HepG2 (cell line): Measurements from ENCODE around the gene IQCE. TPM values are rescaled to one million over a fixed set of nuclear protein-coding genes. Genes with fewer than 3 reads are reported as not detected.
A peak's percentile ranks its signal among the peaks of the same experiment; 100 is the strongest.

ENCODE experiments used
- NRL ChIP-seq: sonication (generic); formaldehyde crosslinking; IDR thresholded peaks from 2 replicates; pipeline ENCODE4 v1.5.0; 2020; ENCODE audit warnings: missing genetic modification reagents, mild to moderate bottlenecking, moderate library complexity, borderline replicate concordance
- PAX8 ChIP-seq: sonication (generic); formaldehyde crosslinking; IDR thresholded peaks from 2 replicates; pipeline ENCODE4 v1.8.0; 2022; ENCODE audit warnings: mild to moderate bottlenecking, missing genetic modification reagents, borderline replicate concordance
- RAD51 ChIP-seq: fragments of 450-650 bp; IDR thresholded peaks from 2 replicates; pipeline ENCODE4 v1.6.1; 2016; ENCODE audit warnings: borderline replicate concordance
- RBAK ChIP-seq: sonication (generic); formaldehyde crosslinking; IDR thresholded peaks from 2 replicates; pipeline ENCODE4 v1.5.1; 2020; ENCODE audit warnings: mild to moderate bottlenecking, missing genetic modification reagents
- SNRNP70 ChIP-seq: fragments of 200-400 bp; formaldehyde crosslinking; IDR thresholded peaks from 2 replicates; pipeline ENCODE4 v1.6.1; 2017; ENCODE audit warnings: mild to moderate bottlenecking, low read depth, low read length, moderate library complexity
- SOX5 ChIP-seq: IDR thresholded peaks from 2 replicates; pipeline ENCODE4 v1.6.1; 2016; ENCODE audit warnings: borderline replicate concordance
- SP4 ChIP-seq: sonication (generic); formaldehyde crosslinking; IDR thresholded peaks from 2 replicates; pipeline ENCODE4 v1.8.1; 2023; ENCODE audit warnings: mild to moderate bottlenecking, missing genetic modification reagents
- YEATS4 ChIP-seq: sonication (generic); formaldehyde crosslinking; IDR thresholded peaks from 2 replicates; pipeline ENCODE4 v1.4.0; 2020; ENCODE audit warnings: missing genetic modification reagents, borderline replicate concordance
- ZBTB46 ChIP-seq: sonication (generic); formaldehyde crosslinking; IDR thresholded peaks from 2 replicates; pipeline ENCODE4 v1.4.0; 2020; ENCODE audit warnings: mild to moderate bottlenecking, missing genetic modification reagents, borderline replicate concordance
- ZFP82 ChIP-seq: sonication (generic); formaldehyde crosslinking; IDR thresholded peaks from 2 replicates; pipeline ENCODE4 v1.5.1; 2020; ENCODE audit warnings: mild to moderate bottlenecking, missing genetic modification reagents, borderline replicate concordance
- ZNF670 ChIP-seq: sonication (generic); formaldehyde crosslinking; IDR thresholded peaks from 2 replicates; pipeline ENCODE4 v1.8.0; 2022; ENCODE audit warnings: mild to moderate bottlenecking, missing genetic modification reagents, borderline replicate concordance
- polyA plus RNA-seq, 8 experiments: library from polyadenylated mRNA; depleted of rRNA in 3 of 8; stranded (reverse) in 7 of 8; unstranded in 1 of 8; fragments of >200 nt; fragmentation: Illumina TruSeq in 4 of 8; extraction: Trizol in 4 of 8; gene quantifications; 2 replicates each; pipeline versions ENCODE4 v1.2.1 to v1.2.3, GENCODE V29; 2011 to 2016; ENCODE audit warnings: low read depth in 4 of 8, missing spikeins in 1 of 8, mixed read lengths in 1 of 8; ENCODE audit not compliant: insufficient read depth in 1 of 8
- total RNA-seq, 5 experiments: library from RNA; depleted of rRNA; stranded (reverse); fragments of >200 nt; fragmentation: Illumina TruSeq; extraction: Trizol; gene quantifications; 2 replicates each; pipeline ENCODE4 v1.2.3, GENCODE V29; 2016; ENCODE audit warnings: low read depth in 1 of 5

Gene IQCE
- total and polyA plus RNA-seq, 2 of the 13 experiments (the other 11 are each of a cell fraction or from before 2014, with no cell fraction given): 1.5 to 2.5 TPM

- TF ChIP-seq RAD51: no peak
- TF ChIP-seq ZNF670 (CRISPR knock-in tag): no peak
- peak; percentile 6; the same call in 1 of the 2 replicates for TF ChIP-seq NRL (CRISPR knock-in tag)
- TF ChIP-seq SOX5 (CRISPR knock-in tag): no peak
- TF ChIP-seq RBAK (CRISPR knock-in tag): no peak
- TF ChIP-seq YEATS4 (CRISPR knock-in tag): no peak
- no peak for TF ChIP-seq SNRNP70
- peak; percentile 25; the same call in 1 of the 2 replicates for TF ChIP-seq SP4 (CRISPR knock-in tag)
- TF ChIP-seq ZFP82 (CRISPR knock-in tag): no peak
- 0 out of 2 replicates have a peak, but pooled peaks have one; percentile 9 for TF ChIP-seq PAX8 (CRISPR knock-in tag)
- no peak for TF ChIP-seq ZBTB46 (CRISPR knock-in tag)
Observed at GRCh38 chr7:2554661-2555111, 4.1 kb upstream of the IQCE start (continued).
